Fibroblast of skin of right biceps (primary cell): ENCODE data around the gene SDC1.
"Not testable (repeated sequence)": the region's sequence is repeated elsewhere in the genome, so short reads cannot be mapped to it uniquely, and the experiment has no call there.

Experiments
- DNase-seq: peaks from one replicate; pipeline ENCODE4 v3.0.0-alpha.2; 2013

SDC1 gene

GRCh38 chr2:20195431-20196033 lies 29.4 kb downstream of the SDC1 start:
- DNase-seq: no peak

- not testable (repeated sequence) for DNase-seq
Observed at GRCh38 chr2:20195016-20195411, 29.9 kb downstream of the SDC1 start.

- DNase-seq: no peak
Observed at GRCh38 chr2:20194097-20195015, 30.6 kb downstream of the SDC1 start.

- no peak for DNase-seq
Observed at GRCh38 chr2:20193185-20193584, 31.7 kb downstream of the SDC1 start.

GRCh38 chr2:20192781-20193180 lies 32.1 kb downstream of the SDC1 start:
- no peak for DNase-seq

- no peak for DNase-seq
Observed at GRCh38 chr2:20191714-20192569, 33.0 kb downstream of the SDC1 start.

GRCh38 chr2:20190876-20191713 lies 33.8 kb downstream of the SDC1 start:
- DNase-seq: no peak

- no peak for DNase-seq
Observed at GRCh38 chr2:20190170-20190569, 34.8 kb downstream of the SDC1 start.

- no peak for DNase-seq
Observed at GRCh38 chr2:20189299-20189931, 35.5 kb downstream of the SDC1 start.

- DNase-seq: peak; percentile 45
Observed at GRCh38 chr2:20188851-20189250, 36.1 kb downstream of the SDC1 start.

GRCh38 chr2:20188201-20188600 lies 36.7 kb downstream of the SDC1 start:
- DNase-seq: no peak

- DNase-seq: no peak
Observed at GRCh38 chr2:20187331-20187730, 37.6 kb downstream of the SDC1 start.

GRCh38 chr2:20186855-20187187 lies 38.1 kb downstream of the SDC1 start:
- DNase-seq: no peak

GRCh38 chr2:20186078-20186854 lies 38.7 kb downstream of the SDC1 start:
- DNase-seq: peak; percentile 68

GRCh38 chr2:20185176-20186022 lies 39.5 kb downstream of the SDC1 start:
- DNase-seq: peak; percentile 73

- DNase-seq: peak; percentile 75
Observed at GRCh38 chr2:20184067-20184938, 40.6 kb downstream of the SDC1 start.

GRCh38 chr2:20183373-20183772 lies 41.6 kb downstream of the SDC1 start:
- no peak for DNase-seq

- DNase-seq: peak; percentile 77
Observed at GRCh38 chr2:20182241-20182931, 42.5 kb downstream of the SDC1 start.

GRCh38 chr2:20181761-20182160 lies 43.2 kb downstream of the SDC1 start:
- no peak for DNase-seq
